HG03280 (cell line): ENCODE data around the gene AJAP1.
"Not testable (repeated sequence)": the region's sequence is repeated elsewhere in the genome, so short reads cannot be mapped to it uniquely, and the experiment has no call there.

ENCODE experiments used
- ATAC-seq: cut with Tn5 transposase; IDR thresholded peaks from one replicate; pipeline ENCODE4 v1.9.1; 2021; ENCODE audit warnings: mild to moderate bottlenecking, moderate library complexity; ENCODE audit not compliant: unreplicated experiment

AJAP1 gene

GRCh38 chr1:4657244-4657789 is 2.9 kb downstream of the AJAP1 start:
- no peak for ATAC-seq

- no peak for ATAC-seq
These were observed 3.6 kb downstream of the AJAP1 start for GRCh38 chr1:4657960-4658541.

DNA sequence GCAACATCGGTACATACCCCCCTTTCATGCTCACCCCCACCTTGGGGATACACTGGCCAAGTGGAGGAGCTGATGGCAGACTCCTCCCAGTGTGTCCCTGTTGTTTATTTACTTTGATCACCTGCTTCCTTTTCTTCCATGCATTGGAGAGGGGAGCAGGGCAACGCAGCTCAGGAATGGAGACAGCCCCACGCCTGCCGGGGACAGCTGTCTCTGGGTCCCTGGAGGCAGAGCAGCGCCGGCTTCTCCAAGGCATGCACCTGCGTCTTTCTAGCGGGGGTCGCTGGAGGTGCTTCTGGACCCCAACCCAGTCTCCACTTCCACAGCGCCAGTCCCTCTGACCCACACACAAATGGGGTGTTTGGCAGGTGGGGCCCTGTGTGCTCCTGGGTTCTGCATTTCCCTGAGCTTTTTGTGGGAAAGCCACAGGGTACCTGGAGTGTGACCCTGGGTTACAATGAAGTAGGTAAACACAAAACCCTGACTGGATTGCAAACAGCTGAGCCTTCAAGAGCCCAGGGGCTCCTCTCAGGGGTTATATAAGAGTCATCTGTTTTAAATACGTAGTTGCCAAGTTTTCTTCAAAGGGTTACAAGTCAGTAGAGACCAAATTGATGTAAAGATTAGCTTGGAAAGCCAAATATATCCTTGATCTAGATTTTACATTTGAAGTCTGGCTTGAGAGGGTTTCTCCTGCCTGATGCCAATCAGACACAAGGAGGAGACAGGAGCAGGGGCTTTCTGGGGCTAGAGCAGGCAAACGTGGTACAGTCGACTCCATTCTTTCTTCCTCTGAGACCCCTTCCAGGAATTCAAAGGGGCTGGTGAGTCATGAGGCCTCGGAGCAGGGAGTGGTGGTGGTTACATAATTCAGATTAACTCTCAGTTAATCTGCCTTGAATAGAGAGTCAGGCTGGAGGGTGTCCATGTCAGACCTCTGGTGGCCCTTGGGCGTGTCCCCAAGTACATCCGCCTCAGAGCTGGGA is 4.5 kb downstream of the AJAP1 start:
- no peak for ATAC-seq

- no peak for ATAC-seq
These were observed 6.6 kb downstream of the AJAP1 start for GRCh38 chr1:4660917-4661594.

GRCh38 chr1:4661595-4661917 is 7.1 kb downstream of the AJAP1 start:
- ATAC-seq, result no peak

DNA sequence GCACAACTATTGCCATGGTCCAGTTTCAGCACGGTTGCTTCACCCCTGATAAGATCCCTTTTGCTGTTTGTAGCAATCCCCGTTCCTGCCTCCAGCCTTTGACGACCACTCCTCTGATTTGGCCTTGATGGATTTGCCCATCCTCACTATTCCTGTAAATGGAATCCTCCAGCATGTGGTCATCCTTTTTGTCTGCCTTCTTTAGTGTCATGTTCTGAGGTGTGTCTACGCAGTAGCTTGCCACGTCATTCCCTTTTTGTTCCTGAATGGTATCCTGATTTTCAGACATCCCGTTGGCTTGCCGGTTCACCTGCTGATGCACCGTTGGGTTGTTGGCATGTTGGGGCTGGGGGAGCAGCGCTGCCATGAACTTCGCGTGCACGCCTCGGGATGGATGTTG is 7.8 kb downstream of the AJAP1 start:
- no peak for ATAC-seq

DNA sequence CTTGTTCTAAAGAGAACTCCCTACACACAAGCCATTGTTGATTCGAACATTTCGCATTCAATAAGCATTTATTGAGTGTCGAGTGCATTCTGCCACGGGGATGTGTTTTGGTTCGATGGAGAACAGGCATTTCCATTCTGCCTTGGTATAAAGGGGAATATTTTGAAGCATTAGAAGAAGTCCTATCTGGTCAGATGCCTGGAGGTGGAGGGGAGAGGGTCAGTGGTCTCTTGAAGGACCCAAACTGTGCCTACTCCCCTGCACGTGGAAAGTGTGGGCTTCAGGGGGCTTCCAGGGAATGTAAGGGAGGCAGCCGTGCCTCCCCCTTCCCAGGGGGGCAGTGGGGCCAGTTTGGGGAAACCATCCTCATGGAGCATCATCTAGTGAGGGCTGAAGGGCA is 8.3 kb downstream of the AJAP1 start:
- ATAC-seq, result no peak

DNA sequence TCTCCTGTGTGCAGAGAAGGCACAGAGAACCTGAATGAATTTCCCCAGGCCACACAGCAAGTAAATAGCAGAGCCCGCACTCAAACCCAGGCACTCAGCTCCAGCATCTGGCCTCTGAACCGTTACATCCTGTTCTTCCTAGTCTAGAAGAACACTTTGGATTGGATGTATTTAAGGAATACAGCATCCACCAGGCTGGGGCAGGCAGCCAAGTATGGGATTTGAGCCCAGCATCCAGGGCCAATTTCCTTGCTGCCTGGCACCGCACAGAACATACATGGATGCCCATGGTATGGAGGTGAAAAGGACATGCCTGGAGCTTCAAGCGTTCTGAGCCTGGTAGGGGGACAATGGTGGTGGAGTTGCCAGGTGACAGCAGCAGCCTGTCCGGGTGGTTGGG is 9.7 kb downstream of the AJAP1 start:
- no peak for ATAC-seq

GRCh38 chr1:4664606-4665005 is 10.2 kb downstream of the AJAP1 start:
- ATAC-seq, result no peak

- ATAC-seq, result no peak
These were observed 11.0 kb downstream of the AJAP1 start for GRCh38 chr1:4665456-4665855.

DNA sequence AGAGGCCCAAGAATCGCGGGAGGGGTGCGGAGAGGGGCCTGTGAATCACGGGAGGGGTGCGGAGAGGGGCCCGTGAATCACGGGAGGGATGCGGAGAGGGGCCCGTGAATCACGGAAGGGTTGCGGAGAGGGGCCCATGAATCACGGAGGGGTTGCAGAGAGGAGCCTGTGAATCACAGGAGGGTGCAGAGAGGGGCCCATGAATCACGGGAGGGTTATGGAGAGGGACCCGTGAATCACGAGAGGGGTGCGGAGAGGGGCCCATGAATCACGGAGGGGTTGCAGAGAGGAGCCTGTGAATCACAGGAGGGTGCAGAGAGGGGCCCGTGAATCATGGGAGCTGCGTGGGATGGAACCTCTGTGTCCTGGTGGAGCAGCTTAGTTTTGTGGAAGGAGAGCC is 12.3 kb downstream of the AJAP1 start:
- not testable (repeated sequence) for ATAC-seq

GRCh38 chr1:4668743-4669700 is 14.6 kb downstream of the AJAP1 start:
- no peak for ATAC-seq

DNA sequence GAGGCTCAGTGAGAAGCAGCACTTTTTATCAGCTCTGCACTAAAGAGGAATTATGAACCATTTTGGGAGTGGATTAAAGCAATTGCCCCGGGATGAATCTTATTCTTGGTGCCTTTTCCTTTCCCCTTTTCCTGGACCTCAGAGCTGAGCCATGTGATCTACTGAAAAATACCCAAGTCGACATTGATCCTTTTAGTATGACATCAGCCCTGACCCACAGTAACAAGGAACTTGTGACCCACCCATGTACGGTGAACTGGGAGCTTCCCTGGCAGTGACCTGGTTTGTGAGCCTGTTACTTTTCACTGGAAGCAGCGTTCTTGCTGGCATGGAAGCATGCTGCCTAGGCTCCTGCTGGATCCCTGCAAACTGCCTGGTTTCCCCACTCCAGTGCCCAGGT is 15.9 kb downstream of the AJAP1 start:
- ATAC-seq, result no peak

GRCh38 chr1:4671828-4672227 is 17.4 kb downstream of the AJAP1 start:
- ATAC-seq, result no peak

DNA sequence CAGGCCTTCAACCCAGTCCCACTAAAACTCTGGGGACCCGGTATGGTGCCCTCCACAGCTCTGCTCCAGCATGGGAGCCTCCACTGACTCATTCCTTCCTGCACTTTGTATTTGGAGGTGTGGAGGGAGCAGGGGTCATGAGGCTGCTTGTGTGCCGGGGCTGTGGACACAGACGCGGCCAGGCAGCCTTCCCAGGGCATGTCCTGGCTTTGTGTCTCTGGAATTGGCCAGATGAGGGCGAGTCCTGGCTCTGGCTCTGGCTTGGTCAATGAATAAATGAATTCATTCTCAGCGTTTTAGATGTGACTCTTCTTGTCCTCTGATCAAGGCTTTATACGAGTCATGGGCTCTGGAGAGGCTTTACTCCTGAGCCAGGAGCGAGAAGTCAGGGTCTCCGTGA is 19.1 kb downstream of the AJAP1 start:
- ATAC-seq, result no peak

DNA sequence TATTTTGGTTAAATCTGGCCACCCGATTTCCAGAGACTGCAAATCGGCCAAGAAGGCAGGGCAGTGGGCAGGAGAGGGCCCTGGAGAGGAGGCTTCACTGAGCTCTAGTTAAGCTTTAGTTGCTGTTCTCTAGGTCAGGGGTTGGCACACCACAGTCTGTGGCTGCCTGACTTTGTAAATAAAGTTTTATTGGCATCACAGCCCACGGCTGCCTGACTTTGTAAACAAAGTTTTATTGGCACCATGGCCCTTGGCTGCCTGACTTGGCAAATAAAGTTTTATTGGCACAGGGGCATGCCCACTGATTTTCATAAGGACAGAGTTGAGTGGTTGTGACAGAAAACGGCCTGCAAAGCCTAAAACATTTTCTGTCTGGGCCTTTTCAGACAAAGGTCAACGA is 19.7 kb downstream of the AJAP1 start:
- no peak for ATAC-seq

DNA sequence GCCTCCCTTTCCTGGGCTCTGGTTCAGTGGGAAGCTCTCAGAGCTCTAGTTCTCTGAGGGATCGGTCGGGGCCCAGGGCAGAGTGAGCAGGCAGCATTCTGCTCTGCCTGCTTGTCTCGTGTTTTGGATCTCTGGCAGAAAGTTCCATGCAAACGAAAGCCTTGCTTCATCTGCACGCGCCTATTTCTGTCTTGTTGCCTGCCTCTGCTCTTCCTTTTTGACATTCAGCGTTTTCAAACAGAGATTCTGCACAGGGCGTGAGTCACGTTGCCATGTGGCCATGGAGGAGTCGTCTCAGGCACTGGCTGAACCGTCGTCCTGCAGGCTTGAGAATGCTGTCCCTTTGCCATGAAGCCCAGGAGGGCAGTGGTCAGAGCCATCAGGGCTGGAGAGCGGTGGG is 20.3 kb downstream of the AJAP1 start:
- ATAC-seq, result no peak

DNA sequence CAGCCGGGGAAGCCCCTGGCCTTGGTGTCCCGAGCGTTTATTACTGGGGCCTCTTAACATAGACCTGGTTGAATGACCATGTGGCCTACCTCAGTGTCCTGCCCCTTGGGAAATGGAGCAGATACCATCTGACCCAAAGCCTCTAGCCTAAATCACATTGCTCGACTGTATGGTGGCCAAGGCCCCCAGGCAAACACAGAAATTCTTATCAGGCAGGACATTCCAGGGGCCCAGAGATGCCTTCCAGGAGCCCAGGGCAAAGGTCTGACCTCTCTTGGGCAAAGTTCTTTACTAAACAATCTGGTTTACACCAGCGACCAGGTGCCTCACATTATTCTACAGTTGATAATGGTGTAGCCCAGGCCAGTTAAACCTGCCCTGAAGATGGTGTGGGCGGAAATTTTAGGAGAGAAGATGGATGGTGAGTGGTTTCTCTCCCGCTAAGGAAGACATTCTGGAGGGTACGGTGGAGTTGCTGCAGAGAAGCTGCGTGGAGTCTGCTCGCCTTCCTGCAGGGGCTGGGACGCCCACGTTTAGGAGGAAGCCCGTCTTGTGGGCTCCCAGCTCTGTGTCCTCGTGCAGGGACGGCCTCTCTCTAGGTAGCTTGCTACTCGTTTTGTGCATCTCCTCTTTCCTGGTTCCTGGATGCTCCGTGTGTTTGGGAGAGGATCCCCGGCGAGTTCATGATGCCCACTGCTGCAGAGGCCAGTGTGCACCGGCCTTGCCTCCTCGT is 21.2 kb downstream of the AJAP1 start:
- no peak for ATAC-seq

GRCh38 chr1:4676253-4676652 is 21.8 kb downstream of the AJAP1 start:
- ATAC-seq, result no peak

DNA sequence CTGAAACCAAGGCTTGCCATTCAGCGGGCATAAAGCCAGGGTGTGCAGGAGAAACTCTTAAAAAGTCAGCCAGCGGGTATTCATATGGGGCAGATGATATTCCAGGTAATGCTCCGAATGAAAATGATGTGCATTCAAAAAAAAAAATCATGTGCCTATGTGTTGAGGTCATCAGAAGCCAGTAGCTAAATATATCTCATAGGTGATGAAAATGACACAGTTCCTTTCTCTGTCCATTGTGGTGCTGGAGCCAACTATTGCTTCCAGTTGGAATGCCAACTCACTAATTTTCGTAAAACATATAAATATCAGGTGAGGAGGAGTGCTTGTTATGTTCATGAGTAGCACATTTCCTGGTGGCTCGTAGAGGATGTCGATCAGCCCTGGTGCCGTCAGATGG is 23.2 kb downstream of the AJAP1 start:
- no peak for ATAC-seq
